ENCODE measurements around the gene MYD88. TPM values are rescaled to one million over a fixed set of nuclear protein-coding genes. Genes with fewer than 3 reads are reported as not detected.

MYD88 gene
- total and polyA plus RNA-seq, 4 experiments from 2014 or later: 50.5 to 129 (median 80.8) TPM

DNA sequence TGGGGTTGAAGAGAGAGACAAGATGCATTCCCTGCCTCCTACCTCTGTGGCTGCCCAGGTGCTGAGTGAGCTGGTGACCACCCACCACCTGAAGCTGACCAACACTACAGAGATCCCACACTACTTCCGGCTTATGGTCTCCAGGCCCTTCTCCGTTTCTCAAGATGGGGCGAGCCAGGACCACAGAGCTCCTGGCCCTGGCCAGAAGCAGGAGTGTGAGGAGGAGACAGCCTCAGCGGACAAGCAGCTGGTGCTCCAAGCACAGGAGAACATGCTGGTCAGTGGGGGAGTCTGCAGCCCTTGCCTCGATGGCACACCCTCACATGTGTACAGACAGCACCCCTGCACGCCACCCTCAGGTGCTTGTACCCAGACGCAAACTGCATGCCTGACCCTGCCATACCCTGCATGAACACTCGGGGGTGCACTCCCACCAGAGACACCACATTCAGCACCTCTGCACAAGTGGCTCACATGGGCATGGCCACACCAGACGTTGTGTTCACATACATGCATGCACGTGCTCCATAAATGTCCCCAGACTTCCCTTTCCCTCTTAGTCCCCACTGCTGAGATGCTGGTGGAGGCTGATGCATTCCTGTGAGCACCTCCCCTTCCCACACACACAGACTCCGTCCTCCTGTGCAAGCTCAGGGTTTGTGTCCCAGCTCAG is 20.6 kb upstream of the MYD88 start:
- Histone ChIP-seq H3K27me3 (ENCODE audit: insufficient read depth, low read length) (no peaks in the 10 kb centered on the region), H3K36me3 (ENCODE audit: insufficient read depth, low read length) (peaks cover 21% of the 10 kb centered on the region), H3K9me3 (ENCODE audit: control insufficient read depth in 1 of 2, low read length in 2 of 2) (no peaks in the 10 kb centered on the region), H3K4me1 (ENCODE audit: insufficient read depth, low read length) (no peaks in the 10 kb centered on the region), H3K4me3 (ENCODE audit: low read length in 2 of 2) (no peak overlapping the region), H3K27ac (ENCODE audit: low read depth, low read length) (no peak overlapping the region)
- ChIA-PET CTCF (ENCODE audit: partially characterized antibody) (interaction anchor here (0.8 to 4.1 kb wide), 19 partner anchors 8 to 362 kb away, joined by 3 to 38 read pairs (median 5); partner anchors contain the start of genes OXSR1 and XYLB), POLR2A (ENCODE audit: partially characterized antibody) (interaction anchor here (0.6 to 1.5 kb wide), 2 partner anchors 11 to 47 kb away, joined by 3 to 9 read pairs; partner anchors contain the start of gene OXSR1)
- intact Hi-C loops (cut with micrococcal nuclease): loop anchor here (1.0 kb wide), 3 partner anchors 47 to 362 kb away; partner anchors contain the start of genes OXSR1 and XYLB
- Mint-ChIP-seq H3K27ac (peak overlapping the region in 4 of 7 donors; percentile 25 to 86 (median 77)), H3K4me1 (peaks cover 2 to 15% (median 6%) of the 10 kb centered on the region in 4 donors), H3K4me3 (no peak overlapping the region), H3K36me3 (peaks cover 4 to 29% of the 10 kb centered on the region in 2 donors), H3K9me3 (no peaks in the 10 kb centered on the region), H3K27me3 (no peaks in the 10 kb centered on the region)
- DNase-seq: peak; percentile 66 to 74 (median 70)

DNA sequence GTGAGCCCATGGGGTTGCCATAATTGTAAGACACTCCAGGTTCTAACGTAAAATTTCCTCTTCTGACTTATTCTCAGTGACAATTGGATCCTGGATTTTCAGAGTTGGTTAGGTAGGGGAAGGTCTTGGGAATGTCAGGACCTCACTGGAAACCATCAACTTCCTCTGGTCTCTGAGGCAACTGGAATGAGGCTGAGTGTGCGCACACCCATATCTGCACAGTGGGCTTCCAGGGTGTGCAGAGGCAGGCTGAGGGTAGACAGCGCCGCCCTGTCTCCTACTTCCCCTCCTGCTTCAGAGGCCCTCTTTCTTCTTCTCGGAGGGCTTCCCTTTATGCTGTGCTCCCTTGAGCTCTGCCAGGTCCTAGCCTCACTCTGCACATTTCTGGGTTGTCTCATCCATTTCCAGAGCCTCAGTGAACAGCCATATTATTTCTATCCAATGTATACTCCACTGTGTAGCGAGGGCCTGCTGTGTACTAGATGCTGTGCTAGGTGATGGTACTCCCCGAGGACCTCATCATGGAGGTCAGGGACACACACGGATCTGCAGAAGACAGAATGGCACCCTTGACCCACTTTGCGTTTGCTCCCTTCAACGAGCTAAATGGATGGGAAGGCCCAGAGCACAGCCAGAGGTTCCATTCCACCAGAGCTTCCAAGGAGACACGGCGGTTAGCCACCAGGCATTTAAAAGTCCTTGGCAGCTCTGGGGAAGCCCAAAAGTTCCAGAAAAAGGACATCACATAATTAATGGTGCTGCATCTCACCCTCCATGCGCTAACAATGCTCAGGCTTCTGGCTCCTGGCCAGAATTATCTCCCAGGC is 19.8 kb upstream of the MYD88 start:
- Mint-ChIP-seq H3K27me3 (no peaks in the 10 kb centered on the region), H3K9me3 (no peaks in the 10 kb centered on the region), H3K4me3 (no peak overlapping the region), H3K27ac (peak overlapping the region in 4 of 7 donors; percentile 25 to 72 (median 66)), H3K4me1 (peaks cover 2 to 15% (median 6%) of the 10 kb centered on the region in 4 donors), H3K36me3 (peaks cover 8 to 34% of the 10 kb centered on the region in 2 donors)
- no peak for DNase-seq
- POLR2A ChIA-PET (ENCODE audit: partially characterized antibody): interaction anchor here (0.6 to 1.5 kb wide), 3 partner anchors 10 to 46 kb away, joined by 3 to 9 read pairs (median 3); partner anchors contain the start of gene OXSR1
- H3K4me1 ChIP-seq (ENCODE audit: insufficient read depth, low read length): no peaks in the 10 kb centered on the region
- intact Hi-C loops (cut with micrococcal nuclease): loop anchor here (1.0 kb wide), 3 partner anchors 47 to 362 kb away; partner anchors contain the start of genes OXSR1 and XYLB
- CTCF ChIA-PET (ENCODE audit: partially characterized antibody): interaction anchor here (0.8 to 4.1 kb wide), 16 partner anchors 8 to 361 kb away, joined by 3 to 38 read pairs (median 6); partner anchors contain the start of genes OXSR1 and XYLB
- no peaks in the 10 kb centered on the region for H3K27me3 ChIP-seq (ENCODE audit: insufficient read depth, low read length)
- peaks cover 26% of the 10 kb centered on the region for H3K36me3 ChIP-seq (ENCODE audit: insufficient read depth, low read length)
- no peak overlapping the region for H3K4me3 ChIP-seq (ENCODE audit: low read length in 2 of 2)
- no peaks in the 10 kb centered on the region for H3K9me3 ChIP-seq (ENCODE audit: control insufficient read depth in 1 of 2, low read length in 2 of 2)
- no peak overlapping the region for H3K27ac ChIP-seq (ENCODE audit: low read depth, low read length)

DNA sequence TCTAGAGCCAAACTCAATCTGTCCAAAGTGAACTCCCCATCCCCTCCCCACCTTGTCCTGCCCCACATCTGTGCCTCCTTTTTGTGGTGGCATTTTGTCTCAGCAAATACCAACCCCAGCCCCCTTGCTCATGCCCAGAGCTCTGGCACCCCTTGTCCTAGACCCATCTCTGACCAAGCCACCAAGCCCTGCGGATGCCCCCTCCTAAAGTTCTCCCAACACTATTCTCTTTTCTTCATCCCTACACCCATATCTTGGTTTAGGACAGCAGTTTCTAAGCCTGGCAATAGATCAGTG is 19.3 kb upstream of the MYD88 start:
- CTCF ChIA-PET (ENCODE audit: partially characterized antibody): interaction anchor here (0.8 to 4.1 kb wide), 10 partner anchors 7 to 361 kb away, joined by 3 to 38 read pairs (median 4); partner anchors contain the start of gene XYLB
- Histone ChIP-seq H3K27ac (ENCODE audit: low read depth, low read length) (no peak overlapping the region), H3K4me3 (ENCODE audit: low read length in 2 of 2) (no peak overlapping the region), H3K27me3 (ENCODE audit: insufficient read depth, low read length) (no peaks in the 10 kb centered on the region), H3K9me3 (ENCODE audit: control insufficient read depth in 1 of 2, low read length in 2 of 2) (no peaks in the 10 kb centered on the region), H3K4me1 (ENCODE audit: insufficient read depth, low read length) (no peaks in the 10 kb centered on the region), H3K36me3 (ENCODE audit: insufficient read depth, low read length) (peaks cover 30% of the 10 kb centered on the region)
- peaks cover 2 to 15% (median 6%) of the 10 kb centered on the region in 4 donors for H3K4me1 Mint-ChIP-seq
- H3K36me3 Mint-ChIP-seq: peaks cover 8 to 38% of the 10 kb centered on the region in 2 donors
- DNase-seq: no peak
- POLR2A ChIA-PET (ENCODE audit: partially characterized antibody): interaction anchor here (0.9 kb wide), 1 partner anchor 13 kb away, joined by 3 read pairs; no protein-coding TSS in a partner anchor
- H3K27me3 Mint-ChIP-seq: no peaks in the 10 kb centered on the region
- no peaks in the 10 kb centered on the region for H3K9me3 Mint-ChIP-seq
- H3K27ac Mint-ChIP-seq: peak overlapping the region in 4 of 7 donors; percentile 17 to 72 (median 19)
- intact Hi-C loops (cut with micrococcal nuclease): no loop called here
- no peak overlapping the region for H3K4me3 Mint-ChIP-seq

DNA sequence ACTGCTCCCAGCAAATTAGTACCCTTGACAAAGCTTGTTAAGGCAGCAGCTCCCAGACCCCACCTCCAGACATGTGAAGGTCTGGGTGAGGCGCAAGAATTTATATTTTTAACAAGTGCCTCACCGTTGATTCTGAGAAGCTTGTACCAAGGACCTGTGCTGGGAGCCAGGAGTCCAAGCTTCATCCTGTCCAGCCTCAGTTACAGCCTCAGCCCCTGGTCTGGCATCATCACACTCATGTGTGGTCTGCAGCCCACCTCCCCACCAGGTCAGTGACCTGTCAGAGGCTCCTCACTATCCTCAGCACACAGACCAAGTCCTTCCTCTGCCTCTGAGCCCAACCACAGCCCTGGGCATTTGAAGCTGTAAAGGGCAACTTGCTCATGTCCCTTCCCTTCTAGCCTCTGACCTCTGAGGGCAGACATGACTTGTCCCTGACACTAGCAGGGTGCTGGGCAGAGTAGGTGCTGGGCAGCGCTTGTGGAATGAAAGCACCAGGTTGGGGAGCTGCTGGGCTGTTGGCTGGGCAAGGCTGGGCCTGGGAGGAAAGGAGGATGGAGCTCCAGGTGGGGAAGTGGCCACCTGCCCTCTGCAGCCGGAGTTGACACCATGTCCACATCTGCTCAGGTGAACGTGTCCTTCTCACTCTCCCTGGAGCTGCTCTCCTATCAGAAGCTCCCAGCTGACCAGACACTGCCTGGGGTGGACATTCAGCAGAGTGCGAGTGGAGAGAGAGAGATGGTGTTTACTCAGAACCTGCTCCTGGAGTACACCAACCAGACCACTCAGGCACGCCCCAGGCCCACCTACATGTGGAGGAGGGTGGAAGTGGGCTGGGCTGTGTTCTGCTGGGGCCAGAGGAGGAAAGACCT is 18.4 kb upstream of the MYD88 start:
- Histone ChIP-seq H3K36me3 (ENCODE audit: insufficient read depth, low read length) (peaks cover 38% of the 10 kb centered on the region), H3K27me3 (ENCODE audit: insufficient read depth, low read length) (no peaks in the 10 kb centered on the region), H3K9me3 (ENCODE audit: control insufficient read depth in 1 of 2, low read length in 2 of 2) (no peaks in the 10 kb centered on the region), H3K4me3 (ENCODE audit: low read length in 2 of 2) (no peak overlapping the region), H3K27ac (ENCODE audit: low read depth, low read length) (no peak overlapping the region), H3K4me1 (ENCODE audit: insufficient read depth, low read length) (no peaks in the 10 kb centered on the region)
- H3K27me3 Mint-ChIP-seq: no peaks in the 10 kb centered on the region
- H3K4me3 Mint-ChIP-seq: no peak overlapping the region
- H3K36me3 Mint-ChIP-seq: peaks cover 12 to 46% of the 10 kb centered on the region in 2 donors
- CTCF ChIA-PET (ENCODE audit: partially characterized antibody): interaction anchor here (0.7 to 4.1 kb wide), 12 partner anchors 12 to 360 kb away, joined by 3 to 38 read pairs (median 4); partner anchors contain the start of gene XYLB
- peak overlapping the region in 5 of 7 donors; percentile 51 to 69 (median 58) for H3K27ac Mint-ChIP-seq
- no peaks in the 10 kb centered on the region for H3K9me3 Mint-ChIP-seq
- H3K4me1 Mint-ChIP-seq: peaks cover 4 to 15% (median 6%) of the 10 kb centered on the region in 4 donors
- DNase-seq: no peak
- POLR2A ChIA-PET (ENCODE audit: partially characterized antibody): interaction anchor here (0.9 to 2.9 kb wide), 5 partner anchors 8 to 47 kb away, joined by 3 to 12 read pairs (median 3); partner anchors contain the start of genes ACAA1 and OXSR1
- intact Hi-C loops (cut with micrococcal nuclease): no loop called here

DNA sequence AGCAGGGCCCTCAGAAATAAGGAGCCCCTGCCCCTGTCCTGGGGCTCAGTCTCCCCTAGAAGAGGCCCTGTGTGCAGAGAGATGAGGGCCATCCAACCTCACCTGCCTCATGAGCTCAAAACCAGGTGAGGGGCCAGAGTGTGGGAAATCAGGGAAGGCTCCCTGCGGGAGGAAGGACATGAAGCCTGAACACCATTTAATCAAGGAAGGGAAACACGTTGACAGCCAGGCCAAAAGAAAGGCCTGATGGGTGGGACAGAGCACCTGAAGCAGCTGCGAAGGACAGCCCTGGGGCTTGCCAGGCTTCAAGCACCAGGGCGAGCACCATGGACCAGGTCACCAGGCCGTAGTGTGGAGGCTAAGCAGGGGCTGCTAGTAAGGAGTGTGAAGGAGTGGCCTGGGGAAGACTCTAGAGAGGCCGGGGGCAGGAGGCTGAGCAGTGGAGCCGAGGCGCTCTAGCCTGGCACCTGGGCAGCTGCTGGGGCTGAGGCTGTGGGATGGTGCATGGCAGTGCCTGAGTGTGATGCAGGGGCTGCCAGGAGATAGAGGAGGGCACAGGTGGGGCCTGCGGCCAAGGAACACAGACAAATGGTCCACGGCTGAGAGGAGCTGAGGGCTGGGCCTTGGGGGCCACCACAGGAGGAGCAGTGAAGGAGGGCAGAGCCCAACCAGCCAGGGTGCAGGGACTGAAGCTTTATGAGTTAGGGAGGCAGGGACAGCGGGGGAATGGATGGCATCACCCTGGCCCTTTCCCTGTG is 17.6 kb upstream of the MYD88 start:
- Histone ChIP-seq H3K36me3 (ENCODE audit: insufficient read depth, low read length) (peaks cover 46% of the 10 kb centered on the region), H3K27ac (ENCODE audit: low read depth, low read length) (no peak overlapping the region), H3K4me3 (ENCODE audit: low read length in 2 of 2) (no peak overlapping the region), H3K4me1 (ENCODE audit: insufficient read depth, low read length) (no peaks in the 10 kb centered on the region), H3K9me3 (ENCODE audit: control insufficient read depth in 1 of 2, low read length in 2 of 2) (no peaks in the 10 kb centered on the region), H3K27me3 (ENCODE audit: insufficient read depth, low read length) (no peaks in the 10 kb centered on the region)
- Mint-ChIP-seq H3K27ac (peak overlapping the region in 5 of 7 donors; percentile 46 to 73 (median 58)), H3K4me3 (no peak overlapping the region), H3K9me3 (no peaks in the 10 kb centered on the region), H3K27me3 (no peaks in the 10 kb centered on the region), H3K36me3 (peaks cover 20 to 54% of the 10 kb centered on the region in 2 donors), H3K4me1 (peaks cover 4 to 13% (median 6%) of the 10 kb centered on the region in 4 donors)
- POLR2A ChIA-PET (ENCODE audit: partially characterized antibody): interaction anchor here (1.0 to 2.9 kb wide), 3 partner anchors 16 to 46 kb away, joined by 3 to 12 read pairs (median 4); partner anchors contain the start of genes ACAA1 and OXSR1
- intact Hi-C loops (cut with micrococcal nuclease): no loop called here
- DNase-seq: no peak
- CTCF ChIA-PET (ENCODE audit: partially characterized antibody): interaction anchor here (1.2 to 1.6 kb wide), 3 partner anchors 13 to 225 kb away, joined by 3 to 7 read pairs (median 3); partner anchors contain the start of gene XYLB

DNA sequence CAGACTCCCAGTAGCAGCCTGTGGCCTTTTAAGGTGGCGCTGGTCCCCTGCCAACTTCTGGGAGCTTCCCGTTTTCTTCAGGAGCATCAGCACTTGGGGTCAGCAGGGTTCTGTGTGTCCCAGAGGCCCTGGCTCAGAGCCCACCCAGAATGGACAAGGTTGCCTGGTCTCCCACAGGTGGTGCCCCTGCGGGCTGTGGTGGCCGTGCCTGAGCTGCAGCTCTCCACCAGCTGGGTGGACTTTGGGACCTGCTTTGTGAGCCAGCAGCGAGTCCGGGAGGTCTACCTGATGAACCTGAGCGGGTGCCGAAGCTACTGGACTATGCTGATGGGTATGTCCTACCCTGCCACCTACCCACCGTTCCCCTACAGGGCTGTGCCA is 17.0 kb upstream of the MYD88 start:
- Mint-ChIP-seq H3K9me3 (no peaks in the 10 kb centered on the region), H3K27ac (no peak overlapping the region), H3K27me3 (no peaks in the 10 kb centered on the region), H3K4me3 (no peak overlapping the region), H3K4me1 (peaks cover 4 to 12% (median 6%) of the 10 kb centered on the region in 4 donors), H3K36me3 (peaks cover 22 to 60% of the 10 kb centered on the region in 2 donors)
- ChIA-PET POLR2A (ENCODE audit: partially characterized antibody) (interaction anchor here (1.0 to 2.9 kb wide), 2 partner anchors 16 to 45 kb away, joined by 3 to 12 read pairs; partner anchors contain the start of gene ACAA1), CTCF (ENCODE audit: partially characterized antibody) (interaction anchor here (1.6 kb wide), 1 partner anchor 225 kb away, joined by 7 read pairs; the partner anchor contains the start of gene XYLB)
- intact Hi-C loops (cut with micrococcal nuclease): no loop called here
- Histone ChIP-seq H3K27me3 (ENCODE audit: insufficient read depth, low read length) (no peaks in the 10 kb centered on the region), H3K4me1 (ENCODE audit: insufficient read depth, low read length) (no peaks in the 10 kb centered on the region), H3K36me3 (ENCODE audit: insufficient read depth, low read length) (peaks cover 52% of the 10 kb centered on the region), H3K4me3 (ENCODE audit: low read length in 2 of 2) (no peak overlapping the region), H3K9me3 (ENCODE audit: control insufficient read depth in 1 of 2, low read length in 2 of 2) (no peaks in the 10 kb centered on the region), H3K27ac (ENCODE audit: low read depth, low read length) (no peak overlapping the region)
- no peak for DNase-seq

Measured in CD4-positive, alpha-beta memory T cell (primary cell).